Suprapubic skin (tissue), 4 donors: ENCODE measurements around the gene PEPD. TPM values are rescaled to one million over a fixed set of nuclear protein-coding genes. Genes with fewer than 3 reads are reported as not detected.

ENCODE experiments used
- DNase-seq, 2 donors: peaks; one replicate each; pipeline ENCODE4 v3.0.0-alpha.2; 2019; ENCODE audit warnings: low spot score in 2 of 2
- H3K27ac ChIP-seq: fragments of 200-600 bp; sonication (generic); one replicate; pipeline ENCODE4 v1.5.1; 2019
- H3K27me3 ChIP-seq: fragments of 200-600 bp; sonication (generic); one replicate; pipeline ENCODE4 v1.5.1; 2019
- H3K36me3 ChIP-seq: fragments of 200-600 bp; sonication (generic); one replicate; pipeline ENCODE4 v1.5.1; 2019
- H3K4me1 ChIP-seq: fragments of 200-600 bp; sonication (generic); one replicate; pipeline ENCODE4 v1.5.1; 2019
- H3K4me3 ChIP-seq: fragments of 200-600 bp; sonication (generic); one replicate; pipeline ENCODE4 v1.5.1; 2019; ENCODE audit warnings: mild to moderate bottlenecking
- H3K9me3 ChIP-seq: fragments of 200-600 bp; sonication (generic); one replicate; pipeline ENCODE4 v1.5.1; 2019
- EP300 ChIP-seq: sonication (generic); formaldehyde crosslinking; IDR thresholded peaks from one replicate; pipeline ENCODE4 v1.6.1; 2017; ENCODE audit warnings: antibody characterized with exemption
- POLR2A ChIP-seq, 2 donors: fragments of 450-650 bp; IDR thresholded peaks; one replicate each; pipeline ENCODE4 v1.6.1; 2017; ENCODE audit warnings: antibody characterized with exemption in 2 of 2, mild to moderate bottlenecking in 2 of 2, moderate library complexity in 2 of 2
- POLR2AphosphoS5 ChIP-seq, 3 donors: sonication (generic); formaldehyde crosslinking; IDR thresholded peaks; one replicate each; pipeline ENCODE4 v1.6.1; 2017; ENCODE audit warnings: antibody characterized with exemption in 3 of 3
- WGBS: methylation state at CpG from one replicate; pipeline ENCODE4 v1.1.5; 2018; 5-methylcytosine and 5-hydroxymethylcytosine counted together
- total RNA-seq, 4 donors: library from RNA; depleted of rRNA; stranded (reverse); fragments of >200 nt; gene quantifications; one replicate each; pipeline ENCODE4 v1.1.0, GENCODE V29; 2016
- TF ChIP-seq, protein P1 (sequence below), 2 donors: fragments of 200-600 bp in 1 of 2; fragments of 450-650 bp in 1 of 2; sonication (generic) in 1 of 2; IDR thresholded peaks; one replicate each; pipeline ENCODE4 v1.5.1; 2016 to 2019; ENCODE audit warnings: antibody characterized with exemption in 2 of 2, mild to moderate bottlenecking in 1 of 2, moderate library complexity in 1 of 2

The PEPD gene
- total RNA-seq, 4 donors from 2014 or later, result 35.2 to 73.8 (median 55.9) TPM

DNA sequence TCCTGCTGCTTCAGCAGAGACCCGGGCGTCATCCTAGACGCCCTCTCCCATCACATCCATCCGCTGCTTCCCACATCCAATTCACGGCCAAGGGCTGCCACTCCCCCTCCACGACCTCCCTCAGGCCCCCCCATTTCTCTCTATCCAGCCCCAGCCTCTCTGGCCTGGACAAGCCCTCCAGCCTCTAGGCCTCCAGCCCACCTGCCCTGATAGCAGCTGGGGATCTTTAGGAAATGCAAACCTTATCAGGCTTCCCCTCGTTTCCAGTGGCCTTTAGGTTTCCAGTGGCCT, 51.6 kb downstream of the PEPD start:
- Histone ChIP-seq H3K27me3 (no peaks in the 10 kb centered on the region), H3K4me3 (no peak overlapping the region), H3K27ac (no peak overlapping the region), H3K4me1 (no peaks in the 10 kb centered on the region), H3K36me3 (no peaks in the 10 kb centered on the region), H3K9me3 (no peaks in the 10 kb centered on the region)
- WGBS, result 93% methylated on average over 7 of the region's 7 CpGs
- TF ChIP-seq POLR2AphosphoS5 (IDR thresholded peaks at IDR 0.05), result no peak
- TF ChIP-seq EP300, result no peak
- no peak for TF ChIP-seq POLR2A (IDR thresholded peaks at IDR 0.05)
- TF ChIP-seq, protein P1, sequence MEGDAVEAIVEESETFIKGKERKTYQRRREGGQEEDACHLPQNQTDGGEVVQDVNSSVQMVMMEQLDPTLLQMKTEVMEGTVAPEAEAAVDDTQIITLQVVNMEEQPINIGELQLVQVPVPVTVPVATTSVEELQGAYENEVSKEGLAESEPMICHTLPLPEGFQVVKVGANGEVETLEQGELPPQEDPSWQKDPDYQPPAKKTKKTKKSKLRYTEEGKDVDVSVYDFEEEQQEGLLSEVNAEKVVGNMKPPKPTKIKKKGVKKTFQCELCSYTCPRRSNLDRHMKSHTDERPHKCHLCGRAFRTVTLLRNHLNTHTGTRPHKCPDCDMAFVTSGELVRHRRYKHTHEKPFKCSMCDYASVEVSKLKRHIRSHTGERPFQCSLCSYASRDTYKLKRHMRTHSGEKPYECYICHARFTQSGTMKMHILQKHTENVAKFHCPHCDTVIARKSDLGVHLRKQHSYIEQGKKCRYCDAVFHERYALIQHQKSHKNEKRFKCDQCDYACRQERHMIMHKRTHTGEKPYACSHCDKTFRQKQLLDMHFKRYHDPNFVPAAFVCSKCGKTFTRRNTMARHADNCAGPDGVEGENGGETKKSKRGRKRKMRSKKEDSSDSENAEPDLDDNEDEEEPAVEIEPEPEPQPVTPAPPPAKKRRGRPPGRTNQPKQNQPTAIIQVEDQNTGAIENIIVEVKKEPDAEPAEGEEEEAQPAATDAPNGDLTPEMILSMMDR (IDR thresholded peaks at IDR 0.05), result no peak
- peak in 1 of 2 donors; percentile 45 for DNase-seq

DNA sequence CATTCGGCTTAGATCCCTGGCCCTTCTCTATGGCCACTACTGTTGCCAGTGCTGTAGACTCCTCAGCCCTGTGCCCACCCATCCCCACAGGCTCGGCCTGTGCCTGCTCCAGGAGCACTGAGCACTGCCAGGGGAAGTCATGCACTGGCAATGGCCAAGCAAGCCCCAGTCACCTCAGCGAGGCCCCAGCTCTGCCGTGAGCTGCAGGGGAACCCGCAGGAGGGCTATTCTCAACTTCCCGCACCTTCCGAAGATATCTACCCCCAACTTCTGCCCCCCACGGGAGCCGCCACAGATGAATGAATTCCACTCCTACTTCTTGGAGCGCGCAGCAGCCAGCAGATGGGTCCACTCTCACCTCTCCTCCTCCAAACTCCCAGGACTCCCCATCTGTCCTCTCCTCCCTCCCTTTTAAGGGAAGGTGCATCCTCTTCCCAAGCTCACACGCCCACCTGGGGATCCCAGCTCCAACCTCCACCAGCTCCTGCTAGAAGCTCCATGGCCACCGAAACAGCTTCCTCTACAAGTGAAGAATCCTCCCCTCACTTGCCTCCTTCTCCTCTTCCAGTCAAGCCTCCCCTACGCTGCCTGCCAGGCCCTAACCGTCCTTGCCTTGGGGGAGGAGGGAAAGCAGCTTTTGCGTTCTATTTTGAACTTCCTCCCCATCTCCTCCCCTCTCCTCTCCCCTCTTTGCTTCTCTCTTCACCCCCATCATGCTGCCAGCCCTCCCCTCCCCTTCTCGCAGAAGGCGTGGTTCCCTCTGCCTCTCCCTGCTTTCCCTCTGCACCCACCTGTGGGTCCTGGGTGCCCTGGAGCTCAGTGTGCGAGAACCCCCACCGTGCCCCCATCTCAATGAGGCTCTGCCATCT, 52.2 kb downstream of the PEPD start:
- Histone ChIP-seq H3K27me3 (no peaks in the 10 kb centered on the region), H3K9me3 (no peaks in the 10 kb centered on the region), H3K4me1 (no peaks in the 10 kb centered on the region), H3K27ac (no peak overlapping the region), H3K36me3 (peaks cover under 1% of the 10 kb centered on the region), H3K4me3 (no peak overlapping the region)
- WGBS, result 94% methylated on average over 20 of the region's 20 CpGs
- TF ChIP-seq POLR2AphosphoS5 (IDR thresholded peaks at IDR 0.05) (no peak), EP300 (no peak), POLR2A (IDR thresholded peaks at IDR 0.05) (no peak)
- TF ChIP-seq, protein P1 (IDR thresholded peaks at IDR 0.05), result no peak
- DNase-seq, result peak in 1 of 2 donors; percentile 58

- DNase-seq, result peak in 1 of 2 donors; percentile 75
- no peaks in the 10 kb centered on the region for H3K27me3 ChIP-seq
- WGBS, result 86% methylated on average over 22 of the region's 31 CpGs
- H3K27ac ChIP-seq, result no peak overlapping the region
- H3K4me3 ChIP-seq, result no peak overlapping the region
- H3K9me3 ChIP-seq, result no peaks in the 10 kb centered on the region
- H3K4me1 ChIP-seq, result no peaks in the 10 kb centered on the region
- peaks cover 6% of the 10 kb centered on the region for H3K36me3 ChIP-seq
- TF ChIP-seq, protein P1 (IDR thresholded peaks at IDR 0.05), result no peak
- TF ChIP-seq POLR2AphosphoS5 (IDR thresholded peaks at IDR 0.05) (no peak), POLR2A (IDR thresholded peaks at IDR 0.05) (no peak), EP300 (no peak)
Observed at GRCh38 chr19:33468361-33469170, 53.0 kb downstream of the PEPD start.

- no peak overlapping the region for H3K27ac ChIP-seq
- DNase-seq, result peak in 1 of 2 donors; percentile 53
Observed at GRCh38 chr19:33467851-33468250, 53.7 kb downstream of the PEPD start.

More at GRCh38 chr19:33467851-33468250, 53.7 kb downstream of the PEPD start:
- Histone ChIP-seq H3K4me3 (no peak overlapping the region), H3K9me3 (no peaks in the 10 kb centered on the region), H3K27me3 (no peaks in the 10 kb centered on the region), H3K4me1 (no peaks in the 10 kb centered on the region), H3K36me3 (peaks cover 6% of the 10 kb centered on the region)
- TF ChIP-seq EP300, result no peak
- TF ChIP-seq POLR2AphosphoS5 (IDR thresholded peaks at IDR 0.05), result no peak
- TF ChIP-seq, protein P1 (IDR thresholded peaks at IDR 0.05), result no peak
- no peak for TF ChIP-seq POLR2A (IDR thresholded peaks at IDR 0.05)
- 92% methylated on average over 11 of the region's 11 CpGs for WGBS
